ENCODE measurements around the gene CCDC170. TPM values are rescaled to one million over a fixed set of nuclear protein-coding genes. Genes with fewer than 3 reads are reported as not detected.
"Not testable (repeated sequence)": the region's sequence is repeated elsewhere in the genome, so short reads cannot be mapped to it uniquely, and the experiment has no call there.

CCDC170 gene
- total RNA-seq, 1 experiment from 2014 or later, result not detected

DNA sequence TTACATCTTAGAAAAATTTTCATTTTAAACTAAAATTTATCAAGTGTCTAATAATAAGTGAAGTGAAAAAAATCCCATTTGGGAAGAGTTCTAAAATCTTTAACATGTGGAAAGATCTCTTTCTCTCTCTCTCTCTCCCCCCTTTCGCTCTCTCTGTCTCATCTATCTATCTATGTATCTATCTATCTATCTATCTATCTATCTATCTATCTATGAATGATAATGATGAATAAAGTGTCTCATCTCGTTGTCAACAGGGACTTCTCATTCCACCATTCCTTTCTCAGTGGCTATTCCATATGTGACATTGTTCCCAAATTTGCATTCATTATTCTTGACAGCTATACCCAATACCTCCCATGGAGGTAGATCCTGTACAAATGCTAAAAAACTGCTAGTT is 15.2 kb downstream of the CCDC170 start:
- no TSS peak for BruUV-seq (replicated peaks)
- no peak overlapping the region for H3K4me3 Mint-ChIP-seq (ENCODE audit: unreplicated experiment)
- no peak for DNase-seq (ENCODE audit: unreplicated experiment)

GRCh38 chr6:151512481-151512880 is 18.7 kb downstream of the CCDC170 start:
- BruUV-seq (replicated peaks), result no TSS peak
- H3K27me3 Mint-ChIP-seq (ENCODE audit: insufficient read depth, unreplicated experiment), result no peaks in the 10 kb centered on the region
- ChIA-PET POLR2A (no interaction called here), CTCF (no interaction called here)
- H3K27ac Mint-ChIP-seq (ENCODE audit: low read depth, unreplicated experiment), result no peak overlapping the region
- H3K4me1 Mint-ChIP-seq (ENCODE audit: insufficient read depth, unreplicated experiment), result no peaks in the 10 kb centered on the region
- no peak overlapping the region for H3K4me3 Mint-ChIP-seq (ENCODE audit: unreplicated experiment)
- no peaks in the 10 kb centered on the region for H3K36me3 Mint-ChIP-seq (ENCODE audit: insufficient read depth, unreplicated experiment)
- peaks cover 9% of the 10 kb centered on the region for H3K9me3 Mint-ChIP-seq (ENCODE audit: unreplicated experiment)
- intact Hi-C loops (cut with micrococcal nuclease), result no loop called here
- DNase-seq (ENCODE audit: unreplicated experiment), result no peak
- no peak for TF ChIP-seq CTCF (IDR thresholded peaks at IDR 0.05; ENCODE audit: unreplicated experiment)

More for the DNA sequence above, 15.2 kb downstream of the CCDC170 start:
- H3K36me3 Mint-ChIP-seq (ENCODE audit: insufficient read depth, unreplicated experiment), result no peaks in the 10 kb centered on the region
- no peaks in the 10 kb centered on the region for H3K4me1 Mint-ChIP-seq (ENCODE audit: insufficient read depth, unreplicated experiment)
- intact Hi-C loops (cut with micrococcal nuclease), result no loop called here
- no peaks in the 10 kb centered on the region for H3K9me3 Mint-ChIP-seq (ENCODE audit: unreplicated experiment)
- POLR2A ChIA-PET, result interaction anchor here (0.6 kb wide), 1 partner anchor 63 kb away, joined by 3 read pairs; no protein-coding TSS in a partner anchor
- H3K27me3 Mint-ChIP-seq (ENCODE audit: insufficient read depth, unreplicated experiment), result no peaks in the 10 kb centered on the region
- CTCF ChIA-PET, result interaction anchor here (0.6 kb wide), 1 partner anchor 39 kb away, joined by 3 read pairs; no protein-coding TSS in a partner anchor
- no peak overlapping the region for H3K27ac Mint-ChIP-seq (ENCODE audit: low read depth, unreplicated experiment)
- TF ChIP-seq CTCF (IDR thresholded peaks at IDR 0.05; ENCODE audit: unreplicated experiment), result no peak

DNA sequence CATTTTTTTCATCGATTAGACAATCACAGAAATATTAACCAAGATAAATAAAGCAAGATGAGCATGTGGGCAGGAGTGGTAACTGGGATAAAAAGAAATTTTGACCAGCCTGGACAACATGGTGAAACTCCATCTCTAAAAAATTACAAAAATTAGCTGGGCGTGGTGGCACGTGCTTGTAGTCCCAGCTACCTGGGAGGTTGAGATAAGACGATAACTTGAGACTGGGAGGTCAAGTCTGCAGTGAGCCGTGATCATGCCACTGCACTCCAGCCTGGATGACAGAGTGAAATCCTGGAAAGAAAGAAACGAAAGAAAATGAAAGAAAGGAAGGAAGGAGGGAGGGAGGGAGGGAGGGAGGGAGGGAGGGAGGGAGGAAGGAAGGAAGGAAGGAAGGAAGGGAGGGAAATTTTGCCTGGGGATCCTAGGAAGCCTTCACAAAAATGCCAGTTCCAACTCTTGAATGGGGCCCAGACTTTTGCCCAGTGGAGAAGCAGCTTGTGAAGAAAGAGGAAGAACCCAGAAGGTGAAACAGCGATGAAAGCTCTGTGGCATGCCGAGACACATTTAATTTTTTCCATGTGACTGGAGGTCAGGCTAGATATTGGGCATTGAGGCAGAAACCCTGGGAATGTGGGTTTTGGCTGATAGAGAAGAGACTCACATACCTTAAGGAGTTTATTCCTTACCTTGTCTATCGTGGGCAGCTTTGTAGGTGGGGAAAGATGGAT is 20.3 kb downstream of the CCDC170 start:
- no peak overlapping the region for H3K27ac Mint-ChIP-seq (ENCODE audit: low read depth, unreplicated experiment)
- CTCF ChIA-PET, result no interaction called here
- no peaks in the 10 kb centered on the region for H3K27me3 Mint-ChIP-seq (ENCODE audit: insufficient read depth, unreplicated experiment)
- no peaks in the 10 kb centered on the region for H3K36me3 Mint-ChIP-seq (ENCODE audit: insufficient read depth, unreplicated experiment)
- intact Hi-C loops (cut with micrococcal nuclease), result no loop called here
- POLR2A ChIA-PET, result interaction anchor here (1.0 kb wide), 1 partner anchor 12 kb away, joined by 3 read pairs; no protein-coding TSS in a partner anchor
- no peak for TF ChIP-seq CTCF (IDR thresholded peaks at IDR 0.05; ENCODE audit: unreplicated experiment)
- BruUV-seq (replicated peaks), result no TSS peak
- no peak overlapping the region for H3K4me3 Mint-ChIP-seq (ENCODE audit: unreplicated experiment)
- no peaks in the 10 kb centered on the region for H3K4me1 Mint-ChIP-seq (ENCODE audit: insufficient read depth, unreplicated experiment)
- H3K9me3 Mint-ChIP-seq (ENCODE audit: unreplicated experiment), result peaks cover 16% of the 10 kb centered on the region
- no peak for DNase-seq (ENCODE audit: unreplicated experiment)

DNA sequence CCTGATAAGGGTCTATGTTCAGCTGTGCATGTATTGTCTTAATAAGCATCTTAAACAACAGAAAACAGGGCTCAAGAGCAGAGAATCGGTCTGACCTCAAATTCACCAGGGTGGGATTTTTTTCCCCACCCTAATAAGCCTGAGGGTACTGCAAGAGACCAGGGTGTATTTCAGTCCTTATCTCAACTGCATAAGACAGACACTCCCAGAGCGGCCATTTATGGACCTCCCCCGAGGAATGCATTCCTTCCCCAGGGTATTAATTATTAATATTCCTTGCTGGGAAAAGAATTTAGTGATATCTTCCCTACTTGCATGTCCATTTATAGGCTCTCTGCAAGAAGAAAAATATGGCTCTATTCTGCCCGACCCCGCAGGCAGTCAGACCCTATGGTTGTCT is 25.2 kb downstream of the CCDC170 start:
- H3K9me3 Mint-ChIP-seq (ENCODE audit: unreplicated experiment), result peaks cover 31% of the 10 kb centered on the region
- intact Hi-C loops (cut with micrococcal nuclease); POLR2A ChIA-PET; DNase-seq (ENCODE audit: unreplicated experiment); H3K36me3 Mint-ChIP-seq (ENCODE audit: insufficient read depth, unreplicated experiment); H3K27me3 Mint-ChIP-seq (ENCODE audit: insufficient read depth, unreplicated experiment); H3K4me3 Mint-ChIP-seq (ENCODE audit: unreplicated experiment); BruUV-seq (replicated peaks); H3K4me1 Mint-ChIP-seq (ENCODE audit: insufficient read depth, unreplicated experiment); H3K27ac Mint-ChIP-seq (ENCODE audit: low read depth, unreplicated experiment): not testable (repeated sequence)
- CTCF ChIA-PET, result interaction anchor here (0.7 kb wide), 1 partner anchor 358 kb away, joined by 4 read pairs; no protein-coding TSS in a partner anchor

Data from MCF 10A (cell line).